GM18907 (cell line): Measurements from ENCODE around the gene HS3ST2.
"Not testable (repeated sequence)": the region's sequence is repeated elsewhere in the genome, so short reads cannot be mapped to it uniquely, and the experiment has no call there.

Experiments
- ATAC-seq: cut with Tn5 transposase; IDR thresholded peaks from one replicate; pipeline ENCODE4 v1.9.1; 2021; ENCODE audit warnings: mild to moderate bottlenecking, moderate library complexity; ENCODE audit not compliant: unreplicated experiment

HS3ST2 gene

DNA sequence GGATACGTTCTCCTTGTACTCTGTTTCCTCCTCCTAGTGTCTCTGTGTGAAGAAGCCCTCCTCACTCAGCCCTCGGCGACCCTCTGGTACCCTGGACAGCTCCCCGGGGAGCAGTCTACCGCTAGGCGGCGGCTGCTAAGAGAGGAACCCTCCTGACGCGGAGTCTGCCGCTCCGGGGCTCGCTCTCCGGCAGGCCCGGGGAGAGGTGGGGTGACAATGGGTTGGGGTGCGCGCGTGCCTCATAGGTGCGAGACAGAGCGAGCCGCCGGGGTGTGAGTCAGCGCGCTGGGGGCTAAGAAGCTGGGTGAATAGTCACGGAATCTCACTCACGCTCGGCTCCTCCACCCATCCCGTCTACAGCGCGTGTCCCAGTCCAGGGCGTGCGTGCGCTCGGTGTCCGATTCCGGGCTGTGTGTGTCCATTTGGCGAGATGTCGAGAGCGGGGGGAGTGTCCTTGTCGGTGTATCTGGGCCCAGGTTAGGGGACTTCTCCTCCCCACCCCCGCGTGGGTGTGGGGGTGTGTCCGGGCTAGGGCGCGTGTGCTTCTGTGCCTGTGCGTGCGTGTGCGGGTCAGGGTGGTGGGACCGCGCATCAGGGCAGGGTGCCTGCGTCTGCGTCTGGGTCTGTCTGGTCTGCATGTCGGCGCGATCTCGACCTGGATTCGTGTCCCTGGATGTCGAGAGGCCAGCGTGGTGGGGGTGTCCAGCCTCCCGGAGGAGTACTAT lies 577 bp upstream of the HS3ST2 start:
- no peak for ATAC-seq

DNA sequence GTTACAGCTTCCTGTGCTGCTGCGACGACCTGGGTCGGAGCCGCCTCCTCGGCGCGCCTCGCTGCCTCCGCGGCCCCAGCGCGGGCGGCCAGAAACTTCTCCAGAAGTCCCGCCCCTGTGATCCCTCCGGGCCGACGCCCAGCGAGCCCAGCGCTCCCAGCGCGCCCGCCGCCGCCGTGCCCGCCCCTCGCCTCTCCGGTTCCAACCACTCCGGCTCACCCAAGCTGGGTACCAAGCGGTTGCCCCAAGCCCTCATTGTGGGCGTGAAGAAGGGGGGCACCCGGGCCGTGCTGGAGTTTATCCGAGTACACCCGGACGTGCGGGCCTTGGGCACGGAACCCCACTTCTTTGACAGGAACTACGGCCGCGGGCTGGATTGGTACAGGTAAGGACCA lies 746 bp downstream of the HS3ST2 start:
- no peak for ATAC-seq

DNA sequence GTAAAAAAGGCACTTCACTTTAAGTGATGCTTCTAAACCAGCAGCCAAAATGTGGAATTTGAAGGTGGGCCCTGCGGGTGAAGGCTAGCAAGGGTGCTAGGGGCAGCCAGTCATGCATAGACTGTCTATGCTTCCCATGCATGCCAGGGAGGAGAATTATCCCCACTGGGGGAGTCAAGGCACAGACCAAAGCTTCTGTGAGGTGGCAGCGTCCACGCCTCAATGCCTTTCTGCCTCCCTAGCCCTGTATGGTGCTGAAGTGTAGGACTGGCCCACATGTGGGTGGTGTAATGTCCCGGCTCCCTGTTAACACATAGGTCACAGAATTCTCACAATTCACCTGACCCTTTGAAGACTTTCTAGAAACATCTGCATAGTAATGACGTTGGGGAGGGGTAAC lies 1.9 kb downstream of the HS3ST2 start:
- ATAC-seq: no peak

- ATAC-seq: no peak
Measured at GRCh38 chr16:22816475-22816874, 2.5 kb downstream of the HS3ST2 start.

DNA sequence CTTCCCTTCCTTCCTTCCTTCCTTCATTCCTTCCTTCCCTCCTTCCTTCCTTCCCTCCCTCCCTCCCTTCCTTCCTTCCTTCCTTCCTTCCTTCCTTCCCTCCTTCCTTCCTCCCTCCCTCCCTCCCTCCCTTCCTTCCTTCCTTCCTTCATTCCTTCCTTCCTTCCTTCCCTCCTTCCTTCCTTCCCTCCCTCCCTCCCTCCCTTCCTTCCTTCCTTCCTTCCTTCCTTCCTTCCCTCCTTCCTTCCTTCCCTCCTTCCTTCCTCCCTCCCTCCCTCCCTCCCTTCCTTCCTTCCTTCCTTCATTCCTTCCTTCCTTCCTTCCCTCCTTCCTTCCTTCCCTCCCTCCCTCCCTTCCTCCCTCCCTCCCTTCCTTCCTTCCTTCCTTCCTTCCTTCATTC lies 4.8 kb downstream of the HS3ST2 start:
- ATAC-seq: not testable (repeated sequence)

GRCh38 chr16:22838681-22839080 lies 24.7 kb downstream of the HS3ST2 start:
- no peak for ATAC-seq

DNA sequence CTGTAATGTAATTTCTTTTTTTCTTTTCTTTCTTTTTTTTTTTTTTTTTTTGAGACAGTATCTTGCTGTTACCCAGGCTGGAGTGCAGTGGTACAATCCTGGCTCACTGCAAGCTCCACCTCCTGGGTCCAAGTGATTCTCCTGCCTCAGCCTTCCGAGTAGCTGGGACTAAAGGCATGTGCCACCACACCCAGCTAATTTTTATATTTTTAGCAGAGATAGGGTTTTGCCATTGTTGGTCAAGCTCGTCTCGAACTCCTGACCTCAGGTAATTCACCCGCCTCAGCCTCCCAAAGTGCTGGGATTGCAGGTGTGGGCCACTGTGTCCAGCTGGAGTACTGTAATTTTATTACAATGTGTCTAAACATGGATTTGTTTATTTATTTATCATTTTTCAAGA lies 28.1 kb downstream of the HS3ST2 start:
- ATAC-seq: not testable (repeated sequence)

GRCh38 chr16:22843122-22843521 lies 29.2 kb downstream of the HS3ST2 start:
- ATAC-seq: no peak

DNA sequence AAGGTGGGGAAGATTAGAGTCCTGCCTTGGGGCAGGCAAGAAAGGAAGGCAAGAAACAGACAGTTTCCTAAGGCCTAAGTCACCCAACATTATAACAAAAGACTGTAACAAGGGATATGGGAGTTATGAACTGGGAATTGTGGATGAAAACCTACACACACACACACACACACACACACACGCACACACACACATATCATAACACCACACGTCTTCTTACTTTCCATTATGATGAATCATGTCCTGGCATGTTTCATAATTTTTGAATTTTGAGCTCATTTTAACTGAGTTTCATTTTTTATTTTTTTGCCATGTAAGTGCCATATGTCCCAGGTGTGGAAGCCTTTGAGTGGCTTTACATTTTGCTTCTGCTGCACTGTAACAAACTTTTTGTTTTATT lies 29.9 kb downstream of the HS3ST2 start:
- ATAC-seq: no peak

GRCh38 chr16:22844416-22844815 lies 30.5 kb downstream of the HS3ST2 start:
- no peak for ATAC-seq

DNA sequence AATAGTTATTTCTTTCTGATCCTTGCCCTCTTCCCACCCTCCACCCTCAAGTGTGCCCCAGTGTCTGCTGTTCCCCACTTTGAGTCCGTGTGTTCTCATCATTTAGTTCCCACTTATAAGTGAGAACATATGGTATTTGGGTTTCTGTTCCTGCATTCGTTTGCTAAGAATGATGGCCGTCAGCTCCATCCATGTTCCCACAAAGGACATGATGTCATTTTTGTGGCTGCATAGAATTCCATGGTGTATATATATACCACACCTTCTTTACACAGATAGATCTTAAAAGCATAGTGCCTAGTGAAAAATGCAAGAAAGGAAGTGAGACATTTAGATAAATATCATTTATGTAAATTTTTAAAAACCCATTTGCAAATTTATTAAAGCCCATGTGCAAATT lies 33.1 kb downstream of the HS3ST2 start:
- ATAC-seq: no peak

- no peak for ATAC-seq
Measured at GRCh38 chr16:22847690-22848089, 33.7 kb downstream of the HS3ST2 start.

- ATAC-seq: no peak
Measured at GRCh38 chr16:22848451-22848850, 34.5 kb downstream of the HS3ST2 start.

DNA sequence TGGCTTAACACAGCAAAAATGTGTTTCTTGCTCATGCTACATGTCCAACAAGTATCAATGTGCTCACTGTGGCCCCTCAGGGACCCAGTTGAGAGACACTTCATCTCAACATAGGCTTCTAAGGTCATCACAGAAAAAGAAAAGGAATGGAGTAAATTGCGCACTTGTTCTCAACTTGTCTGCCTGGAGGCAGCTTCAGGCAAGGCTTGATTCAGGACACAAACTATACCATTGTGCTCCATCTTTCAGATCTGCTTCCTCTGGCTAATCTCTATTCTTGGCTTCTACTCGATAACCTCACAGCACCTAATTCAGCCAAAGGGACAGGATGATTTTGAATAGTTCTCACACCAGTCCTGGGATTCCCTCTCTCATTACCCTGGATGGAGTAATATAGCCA lies 35.6 kb downstream of the HS3ST2 start:
- ATAC-seq: no peak

- ATAC-seq: no peak
Measured at GRCh38 chr16:22855231-22855630, 41.3 kb downstream of the HS3ST2 start.

- no peak for ATAC-seq
Measured at GRCh38 chr16:22857296-22858025, 43.5 kb downstream of the HS3ST2 start.

GRCh38 chr16:22859925-22860324 lies 46.0 kb downstream of the HS3ST2 start:
- ATAC-seq: no peak

- ATAC-seq: no peak
Measured at GRCh38 chr16:22861580-22861979, 47.6 kb downstream of the HS3ST2 start.

DNA sequence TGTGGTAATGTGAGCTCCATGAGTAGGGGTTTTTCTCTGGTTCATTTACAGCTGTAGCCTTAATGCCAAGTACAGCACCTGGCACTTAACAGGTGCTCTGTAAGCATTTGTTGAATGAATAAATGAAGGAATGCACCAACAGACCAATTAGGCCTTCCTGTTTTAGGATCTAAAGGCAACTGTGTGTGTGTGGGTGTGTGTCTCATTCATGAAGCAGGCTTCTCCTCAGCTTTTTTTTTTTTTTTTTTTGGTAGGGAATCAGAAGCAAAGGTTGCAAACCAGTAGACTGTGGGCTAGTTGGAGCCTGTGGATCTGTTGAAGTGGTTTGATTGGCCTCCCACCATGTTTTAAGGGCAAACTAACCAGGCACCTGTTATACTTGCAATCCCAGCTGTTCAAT lies 48.1 kb downstream of the HS3ST2 start:
- ATAC-seq: no peak

GRCh38 chr16:22864375-22864774 lies 50.4 kb downstream of the HS3ST2 start:
- no peak for ATAC-seq

DNA sequence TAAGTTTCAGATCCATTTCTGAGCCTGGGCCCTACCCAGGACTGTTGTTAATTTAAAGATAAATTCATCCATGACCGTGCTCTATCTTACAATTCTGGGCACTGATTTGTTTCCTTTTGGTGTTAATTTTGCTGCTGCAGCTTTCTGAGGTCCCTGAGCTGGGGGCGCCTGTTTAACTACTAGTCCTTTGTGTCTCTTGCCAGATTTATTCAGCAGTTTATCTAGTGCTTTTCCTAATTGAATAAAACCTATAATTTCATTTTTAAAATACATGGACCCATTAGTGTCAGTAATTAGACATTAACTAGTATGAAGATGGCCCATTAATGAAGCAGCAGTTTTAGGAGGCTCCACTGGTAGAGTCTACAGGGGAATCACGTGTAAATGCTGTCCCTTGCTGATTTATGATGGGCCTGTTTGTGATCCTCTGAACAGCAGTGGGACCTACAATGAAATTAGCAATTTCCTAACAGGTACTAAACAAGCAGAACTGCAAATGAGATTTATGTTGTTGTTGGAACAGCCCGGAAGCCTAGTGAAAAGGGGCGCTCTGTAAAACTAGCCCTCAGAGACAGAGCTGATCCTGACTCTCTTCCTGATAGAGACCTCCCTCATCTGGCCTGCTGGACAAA lies 54.7 kb downstream of the HS3ST2 start:
- ATAC-seq: no peak

- no peak for ATAC-seq
Measured at GRCh38 chr16:22871861-22872260, 57.9 kb downstream of the HS3ST2 start.
